Effector CD8-positive, alpha-beta T cell (primary cell): ENCODE results near the gene KLHL6.
A peak's percentile ranks its signal among the peaks of the same experiment; 100 is the strongest.
"Not testable (repeated sequence)": the region's sequence is repeated elsewhere in the genome, so short reads cannot be mapped to it uniquely, and the experiment has no call there.

Experiments
- DNase-seq: peaks from one replicate; lab custom pipeline; 2025; lab: John Stamatoyannopoulos, UW

The KLHL6 gene

DNA sequence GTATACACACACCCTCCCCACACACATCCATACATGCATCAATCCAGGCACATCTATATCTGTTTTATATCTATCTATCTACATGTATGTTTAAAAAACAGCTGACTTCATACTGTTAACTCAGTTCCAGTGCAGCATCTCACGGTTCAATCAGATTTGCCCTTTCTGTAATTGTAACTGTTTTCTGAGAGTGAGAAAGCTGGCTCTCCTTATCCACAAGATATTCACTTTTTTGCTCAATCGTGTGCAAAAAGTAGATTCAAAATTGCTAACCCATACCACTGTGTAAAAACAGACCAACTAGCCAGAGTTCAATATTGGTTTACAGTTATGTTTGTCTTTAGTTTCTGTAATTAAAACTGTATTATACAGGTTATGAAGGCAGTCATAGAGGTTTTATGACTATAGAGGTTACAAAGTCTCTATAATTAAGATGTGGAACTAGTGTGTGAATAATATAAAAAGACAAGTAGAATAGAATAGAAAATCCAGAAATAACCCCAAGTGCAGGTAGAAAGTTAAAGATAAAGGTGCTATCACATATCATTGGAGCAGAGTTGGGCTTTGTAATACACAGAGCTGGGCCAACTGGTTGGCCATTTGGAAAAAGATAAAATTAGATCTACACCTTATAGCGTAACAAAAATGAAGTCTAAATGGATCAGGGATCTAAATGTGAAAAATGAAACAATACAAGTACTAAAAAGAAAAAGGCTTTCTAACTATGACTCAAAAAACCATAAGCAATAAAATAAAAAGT is 107.0 kb downstream of the KLHL6 start:
- no peak for DNase-seq

DNA sequence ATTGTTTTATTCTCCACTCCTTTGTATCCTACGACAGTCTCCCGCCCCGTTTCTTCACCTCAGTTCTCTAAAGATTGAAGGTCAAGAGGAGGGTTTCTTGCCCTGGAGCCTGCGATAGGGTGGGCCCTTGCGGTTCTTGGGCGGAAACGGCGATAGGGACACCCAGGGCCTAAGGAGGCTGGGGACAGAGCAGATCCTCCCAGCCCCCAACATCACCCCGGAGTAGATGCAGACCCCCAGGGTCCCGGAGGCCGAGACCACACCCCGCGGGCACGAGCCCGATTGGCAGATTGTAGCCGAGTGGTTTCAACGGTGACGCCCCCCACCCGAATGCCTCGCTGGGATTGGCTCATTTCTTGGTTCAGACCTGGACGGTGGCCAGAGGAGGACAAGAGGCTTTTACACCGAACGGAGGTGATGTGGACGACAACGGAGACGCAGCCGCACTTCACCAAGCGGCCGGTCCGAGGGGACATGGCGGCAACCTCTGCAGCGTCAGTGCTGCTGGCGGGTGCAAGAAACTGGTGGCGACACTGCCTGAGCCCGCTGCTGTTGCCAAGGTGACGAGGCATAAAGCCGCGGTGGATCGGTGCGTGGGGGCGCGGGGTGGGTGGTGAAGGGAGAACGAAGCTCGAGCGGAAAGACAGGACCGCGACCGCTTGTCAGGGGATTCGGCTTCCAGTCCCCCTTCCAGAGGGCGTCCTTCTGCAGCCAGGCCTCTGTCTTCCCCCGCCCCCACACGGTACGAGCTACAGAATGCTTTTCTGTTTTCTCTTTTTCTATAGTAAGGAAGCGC is 108.1 kb downstream of the KLHL6 start:
- peak; percentile 57 for DNase-seq

DNA sequence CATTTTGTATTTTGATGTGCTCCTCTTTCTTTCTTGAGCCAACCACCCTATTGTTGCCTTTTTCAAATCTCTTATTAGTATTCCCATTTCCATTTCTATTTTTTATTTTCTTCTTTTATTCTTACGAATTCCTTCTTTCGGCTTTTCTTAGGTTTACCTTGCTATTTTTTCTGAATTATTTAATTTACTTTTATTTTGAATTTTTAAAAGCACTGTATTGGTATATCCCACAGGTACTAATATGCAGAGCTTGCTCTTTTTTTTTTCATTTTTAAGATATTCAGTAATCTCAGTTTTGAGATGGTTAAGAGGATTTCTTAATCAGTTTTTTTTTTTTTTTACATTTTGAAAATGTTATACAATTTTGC is 108.7 kb downstream of the KLHL6 start:
- DNase-seq = no peak

DNA sequence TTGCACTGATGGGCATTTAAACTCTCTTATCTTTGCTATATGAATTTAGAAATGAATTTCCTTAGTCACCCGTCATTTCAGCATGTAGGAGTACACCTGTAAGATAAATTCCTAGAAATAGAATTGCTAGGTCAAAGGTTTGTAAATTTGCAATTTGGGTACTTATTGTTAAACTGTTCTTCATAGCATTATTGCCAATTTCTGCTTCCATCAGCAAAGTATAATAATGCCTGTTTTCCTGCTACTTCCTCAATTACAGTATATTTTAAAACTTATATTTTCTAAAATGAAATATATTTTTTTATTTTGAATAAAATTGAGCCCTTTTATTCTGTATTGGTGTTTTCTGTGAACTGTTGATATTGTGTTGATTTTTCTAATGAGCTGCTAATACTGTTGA is 110.8 kb downstream of the KLHL6 start:
- DNase-seq = no peak

DNA sequence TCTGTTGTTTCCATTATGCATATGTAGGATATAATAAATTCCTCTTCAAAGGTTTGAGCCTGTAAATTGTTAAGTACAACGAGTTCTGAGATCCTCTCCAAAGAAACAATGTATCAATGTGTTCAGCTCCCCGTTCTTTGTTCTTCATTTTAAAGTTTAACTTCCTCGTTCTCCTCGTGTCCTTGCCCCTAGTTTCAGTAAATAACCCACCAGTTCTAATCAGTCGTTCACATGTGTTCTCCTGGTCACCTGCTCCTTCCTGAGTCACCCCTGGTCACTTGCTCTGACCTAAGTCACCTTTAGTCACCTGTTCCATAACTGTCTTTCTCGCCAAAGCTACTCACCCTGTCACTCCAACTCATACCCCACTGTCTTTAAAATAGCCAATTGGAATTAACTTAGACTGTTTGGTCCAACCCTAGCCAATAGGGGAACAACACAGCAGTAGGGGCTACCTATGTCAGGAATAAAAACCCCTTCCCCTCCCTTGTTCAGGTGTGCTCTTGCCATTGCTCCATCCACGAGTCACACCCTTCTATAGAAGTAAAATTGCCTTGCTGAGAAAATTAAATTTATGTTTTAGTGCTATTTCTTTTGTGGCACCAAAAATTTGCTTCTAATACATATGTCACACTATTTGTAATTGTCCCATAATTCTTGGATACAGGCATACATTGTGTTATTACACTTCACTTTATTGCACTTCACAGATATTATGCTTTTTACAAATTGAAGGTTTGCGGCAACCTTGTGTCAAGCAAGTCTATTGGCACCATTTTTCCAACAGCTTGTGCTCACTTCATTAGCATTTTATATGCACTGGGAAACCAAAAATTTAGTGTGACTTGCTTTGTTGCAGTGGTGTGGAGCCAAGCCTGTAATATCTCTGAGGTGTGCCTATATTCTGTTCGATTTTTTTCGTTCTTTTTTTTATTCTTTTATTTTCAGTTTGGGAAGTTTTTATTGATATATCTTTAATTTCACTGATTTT is 111.8 kb downstream of the KLHL6 start:
- DNase-seq = no peak

DNA sequence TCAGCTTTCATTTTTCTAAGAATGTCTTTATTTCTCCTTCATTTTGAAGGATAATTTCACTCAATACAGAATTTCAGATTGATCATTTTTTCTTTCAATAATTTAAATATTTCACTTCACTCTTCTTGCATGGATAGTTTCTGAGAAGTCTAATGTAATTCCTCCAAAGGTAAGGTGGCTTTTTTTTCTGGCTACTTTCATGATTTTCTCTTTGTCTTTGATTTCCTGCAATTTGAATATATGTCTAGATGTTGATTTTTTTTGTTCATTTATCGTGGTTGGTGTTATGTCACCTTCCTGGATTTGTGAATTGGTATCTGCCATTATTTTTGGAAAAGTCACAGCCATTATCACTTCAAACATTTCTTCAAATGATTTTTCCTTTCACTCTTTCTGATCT is 112.5 kb downstream of the KLHL6 start:
- DNase-seq = no peak

DNA sequence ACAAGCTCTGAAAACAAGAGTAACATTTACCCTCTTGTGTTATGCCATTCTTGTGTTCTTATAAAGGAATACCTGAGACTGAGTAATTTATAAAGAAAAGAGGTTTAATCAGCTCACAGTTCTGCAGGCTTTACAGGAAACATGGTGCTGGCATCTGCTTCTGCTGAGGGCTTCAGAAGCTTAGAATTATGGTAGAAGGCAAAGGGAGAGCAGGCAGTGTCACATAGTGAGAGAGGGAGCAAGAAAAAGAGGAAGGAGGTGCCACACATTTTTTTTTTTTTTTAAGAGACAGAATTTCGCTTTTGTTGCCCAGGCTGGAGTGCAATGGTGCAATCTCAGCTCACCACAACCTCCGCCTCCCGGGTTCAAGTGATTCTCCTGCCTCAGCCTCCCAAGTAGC is 115.0 kb downstream of the KLHL6 start:
- DNase-seq = not testable (repeated sequence)

DNA sequence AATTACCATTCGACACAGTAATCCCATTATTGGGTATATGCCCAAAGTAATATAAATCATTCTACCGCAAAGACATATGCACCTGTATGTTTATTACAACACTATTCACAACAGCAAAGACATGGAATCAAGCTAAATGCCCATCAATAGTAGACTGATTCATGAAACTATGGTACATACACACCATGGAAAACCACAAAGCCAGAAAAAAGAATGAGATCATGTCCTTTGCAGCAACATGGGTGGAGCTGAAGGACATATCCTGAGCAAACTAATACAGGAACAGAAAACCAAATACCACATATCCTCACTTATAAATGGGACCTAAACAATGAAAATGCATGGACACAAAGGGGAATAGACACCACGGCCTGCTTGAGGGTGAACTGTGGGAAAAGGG is 116.0 kb downstream of the KLHL6 start:
- no peak for DNase-seq

DNA sequence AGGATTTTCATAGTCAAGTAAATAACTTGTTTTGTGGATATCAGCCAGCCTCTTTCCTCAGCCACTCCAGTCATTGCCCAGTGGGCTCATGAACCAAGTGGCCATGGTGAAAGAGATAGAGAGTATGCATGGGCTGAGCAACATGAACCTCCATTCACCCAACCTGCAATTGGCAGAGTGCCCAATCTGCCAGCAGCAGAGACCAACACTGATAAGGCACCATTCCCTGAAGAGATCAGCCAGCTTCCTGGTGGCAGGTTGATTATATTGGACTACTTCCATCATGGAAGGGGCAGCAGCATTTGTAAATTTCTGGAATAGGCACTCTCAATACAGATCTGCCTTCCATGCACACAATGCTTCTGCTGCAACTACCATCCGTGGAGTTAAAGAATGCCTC is 116.8 kb downstream of the KLHL6 start:
- DNase-seq = no peak

DNA sequence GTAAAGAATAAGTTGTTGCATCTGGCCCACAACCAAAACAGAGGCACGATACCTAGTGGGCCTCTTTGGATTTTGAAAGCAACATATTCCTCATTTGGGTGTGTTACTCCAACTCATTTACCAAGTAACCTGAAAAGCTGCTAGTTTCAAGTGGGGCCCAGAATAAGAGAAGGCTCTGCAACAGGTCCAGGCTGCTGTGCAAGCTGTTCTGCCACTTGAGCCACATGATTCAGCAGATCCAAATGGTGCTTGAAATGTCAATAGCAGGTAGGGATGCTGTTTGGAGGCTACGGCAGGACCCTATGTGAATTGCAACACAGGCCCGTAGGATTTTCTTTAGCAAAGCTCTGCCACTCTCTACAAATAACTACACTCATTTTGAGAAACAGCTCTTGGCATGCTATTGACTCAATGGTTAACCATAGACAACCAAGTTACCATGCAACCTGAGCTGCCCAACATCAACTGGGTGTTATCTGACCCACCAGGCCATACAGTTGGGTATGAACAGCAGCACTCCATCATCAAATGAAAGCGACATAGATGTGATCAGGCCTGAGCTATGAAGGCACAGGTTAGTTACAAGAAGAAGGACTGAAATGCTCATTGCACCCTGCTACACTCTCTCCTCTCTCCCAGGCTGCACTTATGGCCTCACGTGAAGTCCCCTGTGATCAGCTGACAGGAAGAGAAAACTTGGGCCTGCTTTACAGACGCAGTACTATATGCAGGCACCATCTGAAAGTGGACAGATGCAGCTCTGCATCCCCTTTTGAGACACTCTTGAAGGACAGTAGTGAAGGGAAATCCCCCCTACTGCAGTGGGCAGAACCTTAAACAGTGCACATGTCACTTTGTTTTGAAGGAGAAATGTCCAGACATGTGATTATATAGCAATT is 117.6 kb downstream of the KLHL6 start:
- no peak for DNase-seq
